HepG2 (cell line): Measurements from ENCODE around the gene ADAMTS17. TPM values are rescaled to one million over a fixed set of nuclear protein-coding genes. Genes with fewer than 3 reads are reported as not detected.

ENCODE experiments used
- ATAC-seq: fragments of 200-7000 bp; cut with Tn5 transposase; 3 replicates; pipeline ENCODE4 v1.9.1; 2020; ENCODE audit warnings: mild to moderate bottlenecking, moderate library complexity
- BruUV-seq: library from RNA; stranded (reverse); fragments of 400-500 nt; replicated peaks from 2 replicates; lab custom pipeline; 2021; lab: Mats Ljungman, UMichigan
- CTCF ChIA-PET: fragments of 300-600 bp; formaldehyde crosslinking; extraction: SDS; loops from one replicate; lab custom pipeline; 2021; ENCODE audit warnings: low total read pairs, inconsistent platforms, low intra/inter-chr PET ratio; lab: Yijun Ruan, JAX
- POLR2A ChIA-PET: fragments of 350-600 bp; sonication (Branson Sonifier 250); formaldehyde crosslinking; loops from one replicate; lab custom pipeline; 2020; ENCODE audit warnings: antibody characterized with exemption, inconsistent platforms; lab: Yijun Ruan, JAX
- DNase-seq: peaks from one replicate; pipeline ENCODE4 v3.0.0-alpha.2; 2015; ENCODE audit warnings: low spot score
- FAIRE-seq: peaks from 3 replicates; lab custom pipeline; 2011; peaks lifted over from hg19 to GRCh38; lab: Jason Lieb, UNC
- H2AFZ ChIP-seq: one replicate; pipeline ENCODE4 v1.6.1; 2011; ENCODE audit warnings: low read length, inconsistent platforms
- H3K27ac ChIP-seq: fragments of 300-600 bp; 3 replicates; pipeline ENCODE4 v1.8.0; 2011; ENCODE audit warnings: mixed run types, mild to moderate bottlenecking, mixed read lengths, low read length, inconsistent platforms; ENCODE audit not compliant: insufficient read depth; ENCODE audit errors: extremely low read length
- H3K27me3 ChIP-seq, 2 experiments: fragments of 200-600 bp in 1 of 2; 2 replicates in 1 of 2; 3 replicates in 1 of 2; pipeline versions ENCODE4 v1.6.0 to v1.8.0; 2011; ENCODE audit warnings: low read length in 2 of 2, mild to moderate bottlenecking in 2 of 2, moderate library complexity in 2 of 2, inconsistent platforms in 1 of 2; ENCODE audit not compliant: insufficient read depth in 2 of 2, control insufficient read depth in 1 of 2
- H3K36me3 ChIP-seq, 2 experiments: fragments of 200-600 bp in 1 of 2; replicated peaks in 1 of 2; 2 replicates in 1 of 2; 3 replicates in 1 of 2; pipeline versions ENCODE4 v1.5.1 to v1.8.0; 2011; ENCODE audit warnings: low read length in 2 of 2, inconsistent platforms in 1 of 2; ENCODE audit not compliant: insufficient read depth in 2 of 2, control insufficient read depth in 1 of 2
- H3K4me1 ChIP-seq: 2 replicates; pipeline ENCODE4 v1.5.1; 2012; ENCODE audit warnings: low read length, inconsistent platforms; ENCODE audit not compliant: insufficient read depth
- H3K4me2 ChIP-seq: 2 replicates; pipeline ENCODE4 v1.6.0; 2011; ENCODE audit warnings: low read depth, low read length, inconsistent platforms
- H3K4me3 ChIP-seq, 3 experiments: fragments of 200-600 bp in 1 of 3; sonication (generic), shearing (Covaris generic) in 1 of 3; replicated peaks in 1 of 3; 2 replicates each; pipeline ENCODE4 v1.5.1; 2011 to 2016; ENCODE audit warnings: low read length in 3 of 3, inconsistent platforms in 2 of 3, low read depth in 2 of 3, mild to moderate bottlenecking in 2 of 3, control low read depth in 1 of 3, mixed read lengths in 1 of 3; ENCODE audit not compliant: insufficient read depth in 1 of 3
- H3K79me2 ChIP-seq: one replicate; pipeline ENCODE4 v1.6.1; 2011; ENCODE audit warnings: low read length, inconsistent platforms; ENCODE audit not compliant: insufficient read depth
- H3K9ac ChIP-seq: 2 replicates; pipeline ENCODE4 v1.6.0; 2011; ENCODE audit warnings: mild to moderate bottlenecking, low read depth, low read length, inconsistent platforms; ENCODE audit not compliant: insufficient read depth
- H3K9me3 ChIP-seq: 2 replicates; pipeline ENCODE4 v1.5.1; 2012; ENCODE audit warnings: mild to moderate bottlenecking, low read length
- H4K20me1 ChIP-seq: 2 replicates; pipeline ENCODE4 v1.6.0; 2011; ENCODE audit warnings: inconsistent platforms, mild to moderate bottlenecking, low read length, moderate library complexity; ENCODE audit not compliant: insufficient read depth
- CREB1 ChIP-seq, 2 experiments: fragments of 450-650 bp in 1 of 2; IDR thresholded peaks; 2 replicates each; pipeline ENCODE4 v1.6.1; 2016 to 2017; ENCODE audit warnings: control low read depth in 1 of 2, mild to moderate bottlenecking in 1 of 2, missing compliant biosample characterization in 1 of 2, missing genetic modification characterization in 1 of 2
- RBFOX2 ChIP-seq: fragments of 200-400 bp; formaldehyde crosslinking; IDR thresholded peaks from 2 replicates; pipeline ENCODE4 v1.6.1; 2017; ENCODE audit warnings: low read depth, mild to moderate bottlenecking, low read length
- WGBS: methylation state at CpG from one replicate; pipeline ENCODE4 v1.1.6; 2017; ENCODE audit warnings: low lambda C conversion rate; 5-methylcytosine and 5-hydroxymethylcytosine counted together
- in situ Hi-C: cut with HindIII; loops from 2 replicates; pipeline ENCODE4 v1.10.0; 2017; ENCODE audit warnings: low pct_unique_long_range_greater_than_20kb; ENCODE audit not compliant: extremely low pct_ligation_motif_present
- intact Hi-C: fragments of 100-400 bp; cut with micrococcal nuclease; formaldehyde crosslinking; loops from one replicate; pipeline ENCODE4 v1.10.0; 2022; ENCODE audit not compliant: unreplicated experiment
- polyA plus RNA-seq, 8 experiments: library from polyadenylated mRNA; depleted of rRNA in 3 of 8; stranded (reverse) in 7 of 8; unstranded in 1 of 8; fragments of >200 nt; fragmentation: Illumina TruSeq in 4 of 8; extraction: Trizol in 4 of 8; gene quantifications; 2 replicates each; pipeline versions ENCODE4 v1.2.1 to v1.2.3, GENCODE V29; 2011 to 2016; ENCODE audit warnings: low read depth in 4 of 8, missing spikeins in 1 of 8, mixed read lengths in 1 of 8; ENCODE audit not compliant: insufficient read depth in 1 of 8
- total RNA-seq, 5 experiments: library from RNA; depleted of rRNA; stranded (reverse); fragments of >200 nt; fragmentation: Illumina TruSeq; extraction: Trizol; gene quantifications; 2 replicates each; pipeline ENCODE4 v1.2.3, GENCODE V29; 2016; ENCODE audit warnings: low read depth in 1 of 5
- TF ChIP-seq, protein P1 (sequence below): sonication (generic); formaldehyde crosslinking; IDR thresholded peaks from 2 replicates; pipeline ENCODE4 v1.8.1; 2023; ENCODE audit warnings: mild to moderate bottlenecking, missing genetic modification reagents, borderline replicate concordance
- TF ChIP-seq, protein P2 (sequence below): fragments of 450-650 bp; IDR thresholded peaks from 2 replicates; pipeline ENCODE4 v1.6.1; 2017

Gene ADAMTS17
- total and polyA plus RNA-seq, 2 of the 13 experiments (the other 11 are each of a cell fraction or from before 2014, with no cell fraction given): 0.02 to 0.04 TPM

DNA sequence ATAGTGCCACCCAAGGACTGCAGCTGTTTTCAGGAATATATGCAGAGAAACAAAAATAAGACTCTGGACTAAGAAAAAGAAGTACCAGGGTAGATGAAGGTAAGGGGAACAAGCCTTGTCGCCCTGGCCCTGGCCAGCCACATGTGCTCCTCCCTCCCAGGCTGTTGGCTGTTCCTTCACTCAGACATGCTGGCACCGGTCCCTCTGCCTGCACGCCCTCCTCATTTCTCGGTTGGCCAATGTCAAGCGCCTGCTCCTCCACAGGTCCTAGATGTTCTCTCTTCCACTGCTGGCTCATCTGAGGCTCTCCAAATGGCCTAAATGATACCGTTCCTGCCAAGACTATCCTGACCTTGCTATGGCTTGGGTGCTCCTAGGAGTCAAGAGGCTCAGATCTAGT lies 320.1 kb downstream of the ADAMTS17 start:
- Histone ChIP-seq H3K27me3 (peaks cover 0 to 1% of the 10 kb centered on the region in 2 experiments; a peak in 1 of 5 replicates), H3K9me3 (no peaks in the 10 kb centered on the region; the same call in 1 of the 2 replicates), H3K79me2 (no peaks in the 10 kb centered on the region), H4K20me1 (no peaks in the 10 kb centered on the region), H3K4me2 (no peak overlapping the region), H3K27ac (no peak overlapping the region), H3K4me1 (no peaks in the 10 kb centered on the region), H3K9ac (no peak overlapping the region), H3K4me3 (no peak overlapping the region), H3K36me3 (no peaks in the 10 kb centered on the region), H2AFZ (no peak overlapping the region)
- CTCF ChIA-PET: no interaction called here
- no TSS peak for BruUV-seq
- TF ChIP-seq, protein P1, sequence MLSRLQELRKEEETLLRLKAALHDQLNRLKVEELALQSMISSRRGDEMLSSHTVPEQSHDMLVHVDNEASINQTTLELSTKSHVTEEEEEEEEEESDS (CRISPR knock-in tag): no peak
- TF ChIP-seq, protein P2, sequence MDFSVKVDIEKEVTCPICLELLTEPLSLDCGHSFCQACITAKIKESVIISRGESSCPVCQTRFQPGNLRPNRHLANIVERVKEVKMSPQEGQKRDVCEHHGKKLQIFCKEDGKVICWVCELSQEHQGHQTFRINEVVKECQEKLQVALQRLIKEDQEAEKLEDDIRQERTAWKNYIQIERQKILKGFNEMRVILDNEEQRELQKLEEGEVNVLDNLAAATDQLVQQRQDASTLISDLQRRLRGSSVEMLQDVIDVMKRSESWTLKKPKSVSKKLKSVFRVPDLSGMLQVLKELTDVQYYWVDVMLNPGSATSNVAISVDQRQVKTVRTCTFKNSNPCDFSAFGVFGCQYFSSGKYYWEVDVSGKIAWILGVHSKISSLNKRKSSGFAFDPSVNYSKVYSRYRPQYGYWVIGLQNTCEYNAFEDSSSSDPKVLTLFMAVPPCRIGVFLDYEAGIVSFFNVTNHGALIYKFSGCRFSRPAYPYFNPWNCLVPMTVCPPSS: no peak
- intact Hi-C loops: no loop called here
- DNase-seq (no peak), FAIRE-seq (no peak), ATAC-seq (no peak)
- POLR2A ChIA-PET: no interaction called here
- in situ Hi-C loops: no loop called here
- 65% methylated on average over 6 of the region's 6 CpGs for WGBS

DNA sequence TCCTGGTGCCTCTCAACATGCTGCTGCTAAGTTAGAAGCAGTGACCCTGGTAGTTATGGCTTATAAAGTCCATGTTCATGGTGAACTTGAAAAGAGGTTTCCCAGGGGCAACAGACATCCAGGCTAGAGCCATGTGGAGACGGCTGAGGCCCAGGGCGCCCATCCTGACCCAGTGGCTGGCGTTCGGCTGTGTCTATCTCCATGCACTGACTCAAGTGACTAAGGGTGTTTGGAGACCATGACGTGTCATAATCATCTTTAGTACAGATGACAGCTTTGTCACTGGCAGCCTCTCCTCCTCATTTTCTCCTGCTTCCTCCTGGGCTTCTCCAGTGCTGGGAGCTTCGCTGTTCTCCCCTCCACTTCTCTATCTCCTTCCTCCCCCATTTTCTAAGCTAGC lies 321.2 kb downstream of the ADAMTS17 start:
- no peak overlapping the region for H3K4me3 ChIP-seq
- no peaks in the 10 kb centered on the region for H3K9me3 ChIP-seq
- no peaks in the 10 kb centered on the region for H3K4me1 ChIP-seq
- no TSS peak for BruUV-seq
- H3K27me3 ChIP-seq: peaks cover 0 to 1% of the 10 kb centered on the region in 2 experiments; a peak in 1 of 5 replicates
- ATAC-seq: no peak
- WGBS: 53% methylated on average over 4 of the region's 6 CpGs
- intact Hi-C loops (no loop called here), in situ Hi-C loops (no loop called here)
- H2AFZ ChIP-seq: no peak overlapping the region
- TF ChIP-seq RBFOX2 (no peak), CREB1 (IDR thresholded peaks at IDR 0.05) (peak; percentile 52), CREB1 (CRISPR knock-in tag; IDR thresholded peaks at IDR 0.05) (no peak)
- ChIA-PET CTCF (no interaction called here), POLR2A (no interaction called here)
- no peak overlapping the region for H3K9ac ChIP-seq
- no peaks in the 10 kb centered on the region for H3K79me2 ChIP-seq
- no peak for FAIRE-seq
- no peak for DNase-seq
- no peaks in the 10 kb centered on the region for H3K36me3 ChIP-seq
- no peak overlapping the region for H3K27ac ChIP-seq
- H4K20me1 ChIP-seq: no peaks in the 10 kb centered on the region
- no peak overlapping the region for H3K4me2 ChIP-seq
